Common myeloid progenitor, CD34-positive (primary cell): ENCODE measurements around the gene ABHD3.
"Not testable (repeated sequence)": the region's sequence is repeated elsewhere in the genome, so short reads cannot be mapped to it uniquely, and the experiment has no call there.

Source experiments
- CTCF ChIA-PET: fragments of 350-600 bp; sonication (Branson Sonifier 250); formaldehyde crosslinking; loops from one replicate; lab custom pipeline; 2021; ENCODE audit warnings: antibody characterized with exemption; lab: Charles Lee
- POLR2A ChIA-PET: fragments of 350-600 bp; sonication (Branson Sonifier 250); formaldehyde crosslinking; loops from one replicate; lab custom pipeline; 2021; ENCODE audit warnings: antibody characterized with exemption; lab: Charles Lee
- DNase-seq, 3 donors: peaks; one replicate each; pipeline versions ENCODE4 v3.0.0 to v3.0.0-alpha.2; 2013
- H3K27ac ChIP-seq, 2 experiments: 1 replicate in 1 of 2; 2 replicates in 1 of 2; pipeline ENCODE4 v1.7.0; 2013; ENCODE audit warnings: inconsistent platforms in 2 of 2, low read length in 2 of 2, mild to moderate bottlenecking in 2 of 2, low read depth in 1 of 2, moderate library complexity in 1 of 2; ENCODE audit not compliant: severe bottlenecking in 2 of 2, insufficient read depth in 1 of 2, poor library complexity in 1 of 2
- H3K27me3 ChIP-seq, 5 experiments: replicated peaks in 2 of 5; 1 replicate in 3 of 5; 2 replicates in 2 of 5; pipeline versions ENCODE4 v1.6.1 to v1.7.0; 2013; ENCODE audit warnings: low read length in 4 of 5, mild to moderate bottlenecking in 2 of 5, moderate library complexity in 2 of 5, inconsistent platforms in 1 of 5; ENCODE audit not compliant: insufficient read depth in 5 of 5, control insufficient read depth in 4 of 5
- H3K36me3 ChIP-seq, 4 experiments: 1 replicate in 2 of 4; 2 replicates in 2 of 4; pipeline versions ENCODE4 v1.6.1 to v1.7.0; 2013; ENCODE audit warnings: low read length in 3 of 4, control low read depth in 1 of 4, mild to moderate bottlenecking in 1 of 4; ENCODE audit not compliant: control insufficient read depth in 4 of 4, insufficient read depth in 4 of 4
- H3K4me1 ChIP-seq, 4 experiments: 1 replicate in 3 of 4; 2 replicates in 1 of 4; pipeline versions ENCODE4 v1.6.1 to v1.7.1; 2013; ENCODE audit warnings: low read length in 3 of 4, mild to moderate bottlenecking in 3 of 4, control low read depth in 1 of 4, inconsistent platforms in 1 of 4, moderate library complexity in 1 of 4; ENCODE audit not compliant: control insufficient read depth in 4 of 4, insufficient read depth in 4 of 4; ENCODE audit errors: control extremely low read depth in 1 of 4
- H3K4me3 ChIP-seq, 7 experiments: 1 replicate in 4 of 7; 2 replicates in 3 of 7; pipeline versions ENCODE4 v1.5.1 to v1.7.0; 2013; ENCODE audit warnings: mild to moderate bottlenecking in 7 of 7, low read length in 6 of 7, moderate library complexity in 6 of 7, inconsistent platforms in 2 of 7, low read depth in 2 of 7, control low read depth in 1 of 7; ENCODE audit not compliant: insufficient read depth in 4 of 7, control insufficient read depth in 1 of 7; ENCODE audit errors: extremely low read depth in 1 of 7
- H3K9me3 ChIP-seq, 5 experiments: 1 replicate in 4 of 5; 2 replicates in 1 of 5; pipeline versions ENCODE4 v1.6.1 to v1.7.1; 2013; ENCODE audit warnings: low read length in 4 of 5, mild to moderate bottlenecking in 2 of 5, inconsistent platforms in 1 of 5, low read depth in 1 of 5, moderate library complexity in 1 of 5; ENCODE audit not compliant: control insufficient read depth in 4 of 5, insufficient read depth in 2 of 5; ENCODE audit errors: control extremely low read depth in 1 of 5
- WGBS: methylation state at CpG from one replicate; pipeline ENCODE4 v1.1.5; 2013; ENCODE audit not compliant: insufficient coverage; 5-methylcytosine and 5-hydroxymethylcytosine counted together

Gene ABHD3

DNA sequence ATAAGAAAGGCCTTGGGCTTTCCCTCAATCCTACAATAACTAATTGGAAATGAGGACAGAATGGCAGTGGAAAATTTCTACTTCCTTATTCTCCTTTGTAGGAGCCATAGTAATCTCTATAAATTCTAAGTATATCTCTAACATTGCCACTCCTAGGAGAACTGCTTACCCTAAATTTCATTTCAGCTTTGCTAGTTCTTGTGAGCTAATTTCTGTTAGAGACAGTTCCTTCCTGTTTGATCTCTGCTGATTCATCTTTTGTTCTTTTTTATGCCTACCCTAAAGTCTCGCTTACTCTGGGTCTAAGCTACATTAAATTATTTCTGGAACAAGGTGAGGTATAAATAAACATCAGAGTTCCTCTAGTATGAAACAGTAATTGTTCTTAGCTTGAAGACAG lies 25.7 kb downstream of the ABHD3 start:
- Histone ChIP-seq H3K4me1 (peaks cover 4 to 27% (median 14%) of the 10 kb centered on the region in 4 experiments), H3K27ac (peak overlapping the region; percentile 35 to 76), H3K4me3 (peak overlapping the region in 4 of 7 experiments; percentile 4 to 43 (median 10)), H3K36me3 (peaks cover 0 to 11% (median 1%) of the 10 kb centered on the region in 4 experiments), H3K27me3 (no peaks in the 10 kb centered on the region), H3K9me3 (no peaks in the 10 kb centered on the region)
- DNase-seq, result peak; percentile 14 to 47 (median 36)
- ChIA-PET POLR2A (interaction anchor here (1.3 kb wide), 1 partner anchor 61 kb away, joined by 5 read pairs; the partner anchor contains the start of gene MIB1), CTCF (interaction anchor here (0.7 to 1.5 kb wide), 4 partner anchors 14 to 45 kb away, joined by 3 to 5 read pairs (median 3); partner anchors contain the start of gene ABHD3)
- WGBS, result no CpG with 5 or more reads among the region's 1 CpG

DNA sequence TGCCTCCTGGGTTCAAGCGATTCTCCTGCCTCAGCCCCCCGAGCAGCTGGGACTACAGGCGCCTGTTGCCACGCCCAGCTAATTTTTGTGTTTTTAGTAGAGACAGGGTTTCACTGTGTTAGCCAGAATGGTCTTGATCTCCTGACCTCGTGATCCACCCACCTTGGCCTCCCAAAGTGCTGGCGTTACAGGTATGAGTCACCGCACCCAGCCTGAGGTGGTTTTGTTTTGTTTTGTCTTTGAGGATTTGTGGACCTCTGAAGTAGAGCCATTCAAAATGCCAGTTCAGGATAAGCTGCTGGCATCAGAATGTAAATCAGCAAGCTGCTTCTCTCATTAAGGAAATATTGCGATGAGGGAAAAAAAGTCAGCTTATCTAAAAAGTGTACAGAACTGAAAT lies 29.2 kb downstream of the ABHD3 start:
- H3K27me3 ChIP-seq, H3K9me3 ChIP-seq, H3K4me3 ChIP-seq, DNase-seq, CTCF ChIA-PET, H3K36me3 ChIP-seq, POLR2A ChIA-PET, H3K27ac ChIP-seq: not testable (repeated sequence)
- WGBS, result 100% methylated on average over 5 of the region's 8 CpGs
- peaks cover 2 to 13% (median 9%) of the 10 kb centered on the region in 4 experiments for H3K4me1 ChIP-seq

DNA sequence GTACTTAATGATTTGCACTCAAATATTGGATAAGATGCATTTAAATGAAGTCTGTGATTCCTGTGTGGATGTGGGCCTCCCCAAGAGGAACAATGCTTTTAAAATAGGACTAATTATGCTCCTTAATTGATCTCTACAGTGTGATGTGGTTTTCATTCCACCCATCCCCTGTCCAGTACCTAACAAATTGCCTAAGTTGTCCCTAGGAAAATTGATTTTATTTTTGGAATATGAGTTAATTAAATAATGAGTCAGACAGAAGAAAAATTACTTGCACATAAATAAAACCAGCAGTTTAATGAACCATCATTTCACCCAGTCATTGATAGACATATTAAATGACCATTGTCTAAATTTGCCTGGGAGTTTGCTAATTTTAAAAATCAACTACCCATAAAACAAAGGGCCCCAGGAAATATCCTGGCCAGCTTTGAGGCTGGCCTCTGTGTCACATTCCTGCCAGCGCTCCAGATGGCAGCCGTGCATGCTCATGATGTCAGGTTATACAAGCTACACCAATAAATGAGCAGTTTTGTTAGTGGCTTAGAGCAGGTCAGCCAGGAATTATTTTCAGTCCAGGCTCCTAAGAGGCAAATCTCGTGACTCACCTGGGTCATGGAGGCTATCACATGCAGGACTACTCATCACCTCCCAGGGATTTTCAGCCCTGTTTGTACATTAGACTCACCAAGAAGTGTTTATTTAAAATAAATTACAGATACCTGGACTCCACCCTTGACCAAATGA lies 31.9 kb downstream of the ABHD3 start:
- POLR2A ChIA-PET, result no interaction called here
- H3K4me1 ChIP-seq, result no peaks in the 10 kb centered on the region
- DNase-seq, result no peak
- 100% methylated on average over 3 of the region's 3 CpGs for WGBS
- H3K27ac ChIP-seq, result no peak overlapping the region
- H3K36me3 ChIP-seq, result peaks cover 0 to 6% (median 1%) of the 10 kb centered on the region in 4 experiments
- H3K4me3 ChIP-seq, result no peak overlapping the region
- H3K9me3 ChIP-seq, result no peaks in the 10 kb centered on the region
- CTCF ChIA-PET, result interaction anchor here (1.0 to 1.4 kb wide), 3 partner anchors 10 to 34 kb away, joined by 3 read pairs; no protein-coding TSS in a partner anchor
- H3K27me3 ChIP-seq, result no peaks in the 10 kb centered on the region

DNA sequence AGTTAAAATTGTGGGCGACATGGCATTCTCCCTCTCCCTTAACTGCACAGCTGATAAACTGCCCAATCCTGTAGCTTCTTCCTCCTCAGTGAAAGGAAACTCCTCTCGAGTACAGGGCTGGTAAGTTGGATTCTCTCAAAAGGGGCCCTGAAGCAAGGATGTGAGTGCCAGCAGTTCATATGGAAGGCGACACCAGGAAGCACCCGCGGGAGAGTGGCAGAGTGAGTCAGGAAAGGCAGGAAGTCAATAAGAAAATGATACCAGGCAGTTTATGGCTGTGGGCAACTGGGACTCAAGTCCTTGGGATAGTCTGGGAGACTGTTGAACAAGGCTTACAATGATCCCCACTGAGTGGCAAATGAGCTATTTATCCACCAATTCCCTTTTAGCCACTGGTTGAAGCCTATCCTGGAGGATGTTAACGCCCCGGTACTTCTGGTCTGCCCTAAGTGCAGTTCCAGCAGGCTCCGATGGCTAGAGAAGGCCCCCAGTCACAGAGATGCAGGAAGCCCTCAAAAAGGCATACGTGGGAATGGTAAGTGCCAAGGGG lies 34.8 kb downstream of the ABHD3 start:
- H3K36me3 ChIP-seq, result peaks cover 0 to 6% (median 0%) of the 10 kb centered on the region in 4 experiments
- ChIA-PET CTCF (interaction anchor here (0.9 to 1.6 kb wide), 3 partner anchors 13 to 57 kb away, joined by 3 to 4 read pairs (median 3); partner anchors contain the start of gene SNRPD1), POLR2A (no interaction called here)
- no peak overlapping the region for H3K27ac ChIP-seq
- no peak for DNase-seq
- no peak overlapping the region for H3K4me3 ChIP-seq
- H3K4me1 ChIP-seq, result no peaks in the 10 kb centered on the region
- no peaks in the 10 kb centered on the region for H3K9me3 ChIP-seq
- no peaks in the 10 kb centered on the region for H3K27me3 ChIP-seq
- whole genome bisulfite sequencing, result 83% methylated on average over 5 of the region's 9 CpGs

DNA sequence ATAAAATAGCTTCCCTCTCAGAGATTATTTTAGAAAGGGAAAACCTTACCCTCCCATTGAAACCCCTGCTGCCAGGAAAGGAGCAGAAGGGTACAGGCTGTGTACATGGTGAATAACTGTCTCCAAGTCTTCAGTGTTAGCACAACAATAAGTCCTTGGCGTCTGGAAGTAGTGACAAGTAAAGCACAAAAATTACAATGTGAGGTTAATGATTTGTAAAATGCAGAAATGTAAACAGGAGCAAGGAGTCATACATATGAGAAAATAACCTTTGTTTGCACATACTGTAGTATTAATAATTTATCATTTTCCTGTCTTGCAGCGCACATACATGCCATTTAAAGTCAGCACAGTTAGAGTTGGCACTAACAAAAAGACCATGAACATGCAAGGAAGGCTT lies 40.5 kb downstream of the ABHD3 start:
- Histone ChIP-seq H3K4me1 (no peaks in the 10 kb centered on the region), H3K4me3 (no peak overlapping the region), H3K27ac (no peak overlapping the region), H3K27me3 (no peaks in the 10 kb centered on the region), H3K36me3 (peaks cover 2 to 14% (median 10%) of the 10 kb centered on the region in 4 experiments), H3K9me3 (no peaks in the 10 kb centered on the region)
- no peak for DNase-seq
- WGBS, result 100% methylated on average over 1 of the region's 2 CpGs
- CTCF ChIA-PET, result interaction anchor here (1.0 kb wide), 1 partner anchor 29 kb away, joined by 3 read pairs; no protein-coding TSS in a partner anchor
- POLR2A ChIA-PET, result no interaction called here

DNA sequence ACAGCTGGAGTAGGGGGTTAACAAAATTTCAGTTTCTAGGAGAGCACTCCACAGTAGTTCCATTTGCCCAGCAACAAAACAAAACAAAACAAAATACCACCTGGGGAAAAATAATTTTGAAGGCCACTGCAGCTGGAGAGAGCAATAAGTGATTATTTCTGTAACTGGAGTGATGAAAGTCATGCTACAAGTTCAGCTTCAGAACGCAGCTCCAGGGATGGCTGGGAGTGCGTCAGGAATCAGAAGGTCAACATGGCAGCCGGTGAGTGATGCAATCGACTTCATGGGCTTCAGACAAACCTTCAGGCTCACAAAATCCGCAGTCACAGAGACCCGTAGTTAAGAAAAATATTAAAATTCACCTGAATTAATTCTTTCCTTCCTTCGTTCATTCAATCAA lies 41.0 kb downstream of the ABHD3 start:
- Histone ChIP-seq H3K27me3 (no peaks in the 10 kb centered on the region), H3K36me3 (peaks cover 2 to 14% (median 10%) of the 10 kb centered on the region in 4 experiments), H3K27ac (no peak overlapping the region), H3K9me3 (no peaks in the 10 kb centered on the region), H3K4me1 (no peaks in the 10 kb centered on the region), H3K4me3 (no peak overlapping the region)
- 89% methylated on average over 2 of the region's 7 CpGs for WGBS
- no peak for DNase-seq
- CTCF ChIA-PET, result interaction anchor here (1.0 kb wide), 1 partner anchor 29 kb away, joined by 3 read pairs; no protein-coding TSS in a partner anchor
- POLR2A ChIA-PET, result no interaction called here

DNA sequence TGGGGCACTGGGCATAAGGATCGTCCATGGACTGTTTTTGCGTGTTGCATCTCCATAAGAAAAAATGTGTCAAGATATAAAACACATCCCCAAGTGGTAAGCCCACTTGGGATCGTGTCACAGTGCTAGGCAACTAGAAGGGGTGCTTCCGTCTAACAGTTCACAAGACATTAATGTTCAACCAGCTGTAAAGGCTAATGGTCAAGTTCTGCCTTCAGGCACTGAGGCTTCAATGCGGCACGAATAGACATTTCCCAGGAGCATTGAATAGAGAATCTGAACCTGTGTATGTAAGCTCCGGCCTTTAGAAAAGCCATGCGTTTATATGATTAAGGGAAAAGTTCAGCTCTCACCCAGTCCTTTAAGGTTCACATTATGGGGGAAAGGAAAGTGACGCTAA lies 42.0 kb downstream of the ABHD3 start:
- over 99% methylated on average over 8 of the region's 9 CpGs for WGBS
- no peak for DNase-seq
- Histone ChIP-seq H3K9me3 (no peaks in the 10 kb centered on the region), H3K27ac (no peak overlapping the region), H3K36me3 (peaks cover 2 to 14% (median 10%) of the 10 kb centered on the region in 4 experiments), H3K4me1 (no peaks in the 10 kb centered on the region), H3K4me3 (no peak overlapping the region), H3K27me3 (no peaks in the 10 kb centered on the region)
- POLR2A ChIA-PET, result no interaction called here
- CTCF ChIA-PET, result no interaction called here
